Loucy (cell line): Measurements from ENCODE around the gene C1orf105.
A peak's percentile ranks its signal among the peaks of the same experiment; 100 is the strongest.

Experiments used
- EZH2phosphoT487 ChIP-seq: fragments of 200-600 bp; IDR thresholded peaks from 2 replicates; pipeline ENCODE4 v1.6.1; 2018; ENCODE audit warnings: antibody characterized with exemption, mild to moderate bottlenecking, moderate library complexity, borderline replicate concordance
- TF ChIP-seq, protein P1 (sequence below): fragments of 200-600 bp; sonication (generic); conservative IDR thresholded peaks from 2 replicates; pipeline ENCODE4 v1.5.1; 2014; ENCODE audit warnings: mild to moderate bottlenecking, antibody characterized with exemption, low read length

DNA sequence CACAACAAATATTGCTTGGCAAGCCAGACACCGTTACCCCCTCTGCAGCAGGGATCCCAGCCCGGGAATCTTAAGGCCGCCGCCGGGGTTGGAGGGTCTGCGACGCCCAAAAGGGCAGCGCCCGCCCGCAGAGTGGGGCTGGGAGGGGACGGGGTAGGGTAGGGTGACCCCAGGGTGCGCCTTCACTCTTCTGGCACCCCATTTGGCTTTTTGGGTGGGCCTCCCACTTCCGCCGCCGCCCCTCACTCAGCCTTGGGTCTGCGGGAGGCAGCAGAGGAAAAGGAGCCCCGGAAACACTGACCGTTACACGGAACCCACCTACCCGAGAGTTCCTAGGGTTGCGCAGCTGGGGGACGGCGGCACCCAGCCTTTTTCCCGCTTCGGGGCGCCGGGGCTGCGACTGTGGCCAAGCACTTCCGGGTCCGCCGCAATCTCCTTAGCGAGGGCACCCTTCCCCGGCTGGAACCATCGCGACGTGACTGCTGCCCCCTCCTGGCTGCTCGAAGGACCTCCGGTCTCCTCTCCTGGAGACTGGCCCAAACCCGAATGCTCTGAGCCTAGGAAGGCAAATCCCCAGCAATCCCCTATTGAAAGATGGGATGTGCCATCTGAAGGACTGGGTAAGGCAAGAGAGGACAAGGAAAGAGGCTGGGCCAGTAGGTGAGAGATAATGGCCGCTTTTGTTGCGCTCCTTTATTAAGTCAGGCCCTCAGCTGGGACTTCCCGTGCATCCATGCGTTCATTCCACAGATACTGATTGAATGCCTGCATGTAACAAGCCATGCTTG is 23.4 kb downstream of the C1orf105 start, which contains the start of gene PIGC:
- TF ChIP-seq, protein P1, sequence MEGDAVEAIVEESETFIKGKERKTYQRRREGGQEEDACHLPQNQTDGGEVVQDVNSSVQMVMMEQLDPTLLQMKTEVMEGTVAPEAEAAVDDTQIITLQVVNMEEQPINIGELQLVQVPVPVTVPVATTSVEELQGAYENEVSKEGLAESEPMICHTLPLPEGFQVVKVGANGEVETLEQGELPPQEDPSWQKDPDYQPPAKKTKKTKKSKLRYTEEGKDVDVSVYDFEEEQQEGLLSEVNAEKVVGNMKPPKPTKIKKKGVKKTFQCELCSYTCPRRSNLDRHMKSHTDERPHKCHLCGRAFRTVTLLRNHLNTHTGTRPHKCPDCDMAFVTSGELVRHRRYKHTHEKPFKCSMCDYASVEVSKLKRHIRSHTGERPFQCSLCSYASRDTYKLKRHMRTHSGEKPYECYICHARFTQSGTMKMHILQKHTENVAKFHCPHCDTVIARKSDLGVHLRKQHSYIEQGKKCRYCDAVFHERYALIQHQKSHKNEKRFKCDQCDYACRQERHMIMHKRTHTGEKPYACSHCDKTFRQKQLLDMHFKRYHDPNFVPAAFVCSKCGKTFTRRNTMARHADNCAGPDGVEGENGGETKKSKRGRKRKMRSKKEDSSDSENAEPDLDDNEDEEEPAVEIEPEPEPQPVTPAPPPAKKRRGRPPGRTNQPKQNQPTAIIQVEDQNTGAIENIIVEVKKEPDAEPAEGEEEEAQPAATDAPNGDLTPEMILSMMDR = peak; percentile 88
- no peak for TF ChIP-seq EZH2phosphoT487
